GM23338 (cell line): ENCODE results near the gene FOXA2.

Experiments
- CREB1 ChIP-seq: fragments of 250-450 bp; sonication (Bioruptor Pico); IDR thresholded peaks from 2 replicates; pipeline ENCODE4 v1.5.0; 2020; ENCODE audit warnings: low read depth, mild to moderate bottlenecking, moderate library complexity
- CTCF ChIP-seq, 2 experiments: fragments of 200-600 bp in 1 of 2; sonication (generic) in 1 of 2; conservative IDR thresholded peaks; 2 replicates each; pipeline versions ENCODE4 v1.5.1 to v1.6.1; 2016 to 2017; ENCODE audit warnings: antibody characterized with exemption in 2 of 2, low read depth in 2 of 2, mild to moderate bottlenecking in 2 of 2, moderate library complexity in 1 of 2
- ETS1 ChIP-seq: IDR thresholded peaks from 2 replicates; pipeline ENCODE4 v1.6.1; 2016; ENCODE audit warnings: antibody characterized with exemption
- EZH2 ChIP-seq: fragments of 200-600 bp; sonication (generic); IDR thresholded peaks from one replicate; pipeline ENCODE4 v1.8.0; 2017; ENCODE audit warnings: antibody characterized with exemption, mild to moderate bottlenecking, low read depth; ENCODE audit not compliant: unreplicated experiment
- EZH2phosphoT487 ChIP-seq: fragments of 200-600 bp; sonication (generic); IDR thresholded peaks from one replicate; pipeline ENCODE4 v1.8.1; 2018; ENCODE audit warnings: antibody characterized with exemption; ENCODE audit not compliant: unreplicated experiment
- JUNB ChIP-seq: IDR thresholded peaks from one replicate; pipeline ENCODE4 v1.6.1; 2016; ENCODE audit warnings: antibody characterized with exemption; ENCODE audit not compliant: unreplicated experiment
- POLR2AphosphoS5 ChIP-seq: IDR thresholded peaks from 2 replicates; pipeline ENCODE4 v1.6.1; 2016; ENCODE audit warnings: antibody characterized with exemption, low read depth
- REST ChIP-seq: IDR thresholded peaks from one replicate; pipeline ENCODE4 v1.6.1; 2018; ENCODE audit warnings: antibody characterized with exemption; ENCODE audit not compliant: unreplicated experiment
- STAT1 ChIP-seq: IDR thresholded peaks from one replicate; pipeline ENCODE4 v1.6.1; 2016; ENCODE audit warnings: antibody characterized with exemption; ENCODE audit not compliant: unreplicated experiment
- ZNF114 ChIP-seq: fragments of 250-450 bp; sonication (Bioruptor Pico); IDR thresholded peaks from 2 replicates; pipeline ENCODE4 v1.5.0; 2020; ENCODE audit warnings: mild to moderate bottlenecking, moderate library complexity
- ZNF462 ChIP-seq: fragments of 250-450 bp; sonication (Bioruptor Pico); IDR thresholded peaks from 2 replicates; pipeline ENCODE4 v1.5.0; 2020; ENCODE audit warnings: mild to moderate bottlenecking, moderate library complexity

GRCh38 chr20:22569353-22569752, 15.0 kb downstream of the FOXA2 start:
- TF ChIP-seq CTCF (conservative IDR thresholded peaks at IDR 0.05; ENCODE audit: low read depth in 2 of 2) (no peak), REST (no peak), EZH2phosphoT487 (no peak), EZH2 (peak; percentile 65), ZNF462 (CRISPR knock-in tag) (no peak), POLR2AphosphoS5 (no peak), CREB1 (no peak), JUNB (no peak), ZNF114 (CRISPR knock-in tag) (no peak), ETS1 (no peak), STAT1 (no peak)
